Dedifferentiated amniotic fluid mesenchymal stem cell (primary cell): ENCODE results near the gene PLPP4.

Source experiments
- DNase-seq: peaks from one replicate; pipeline ENCODE4 v3.0.0-alpha.2; 2016; ENCODE audit errors: extremely low spot score

Gene PLPP4

GRCh38 chr10:120456626-120457430, at the start of gene PLPP4:
Gene PLPP4 (plus strand): TSS chr10:120457227. CDS start chr10:120457306, 79 bp downstream.
- no peak for DNase-seq

DNA sequence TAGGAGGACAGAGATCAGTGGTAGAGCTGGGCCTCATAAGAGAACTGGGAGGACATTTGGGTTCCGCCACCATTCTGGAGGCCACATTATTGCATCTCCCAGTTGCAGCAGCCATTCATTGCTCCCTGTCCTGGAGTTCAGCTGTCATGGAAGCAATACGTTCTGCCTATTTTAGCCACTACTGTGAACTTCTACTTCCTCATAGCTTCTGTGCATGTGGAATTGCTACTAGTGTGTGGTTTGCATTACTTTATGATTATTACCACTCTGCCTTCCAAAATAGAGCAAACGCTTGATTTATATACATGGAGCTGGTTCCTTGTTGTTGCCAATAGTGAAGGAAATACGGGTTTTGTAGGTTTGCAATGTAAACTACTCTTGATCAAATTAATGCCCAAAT, 47.2 kb upstream of the PLPP4 start:
- DNase-seq: no peak

DNA sequence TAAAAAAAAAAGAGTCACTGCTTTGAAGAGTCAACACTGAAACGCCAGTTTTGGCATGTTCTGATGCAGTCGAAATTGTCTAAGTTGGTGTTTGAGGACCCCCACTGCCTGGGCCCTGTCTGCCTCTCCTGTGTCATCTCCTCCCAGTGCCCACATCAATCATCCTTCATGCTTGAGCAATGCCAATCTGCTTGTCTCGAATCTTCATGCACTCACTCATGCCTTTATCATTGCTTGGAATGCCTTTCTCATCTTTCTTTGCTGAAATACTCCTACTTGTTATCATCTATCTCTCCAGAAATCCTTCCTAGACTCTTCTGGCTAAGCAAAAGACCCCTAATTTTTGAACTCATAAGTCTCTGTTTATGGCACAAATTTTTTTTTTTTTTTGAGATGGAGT, 42.1 kb upstream of the PLPP4 start:
- no peak for DNase-seq

- peak; percentile 54 for DNase-seq
These were observed 41.2 kb upstream of the PLPP4 start for GRCh38 chr10:120415709-120416330.

DNA sequence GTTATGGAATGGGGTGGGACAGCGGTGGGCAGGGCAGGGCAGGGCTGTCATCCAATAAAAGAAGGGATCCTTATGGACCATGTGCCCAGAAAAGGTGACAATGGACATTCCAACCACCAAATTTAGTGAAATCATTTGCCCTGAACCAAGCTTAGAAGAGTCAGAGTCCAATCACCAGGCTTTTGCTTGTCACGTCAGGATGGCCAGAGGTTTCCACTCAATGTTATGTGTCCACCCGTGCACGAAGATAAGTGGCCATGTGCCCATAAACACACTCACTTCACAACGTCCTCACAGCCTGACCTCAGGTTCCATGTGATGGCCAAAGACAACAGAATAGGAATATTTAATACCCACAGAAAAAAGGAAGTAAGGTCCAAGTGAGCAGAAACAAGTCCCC, 36.6 kb upstream of the PLPP4 start:
- DNase-seq: no peak

GRCh38 chr10:120421250-120421649, 35.8 kb upstream of the PLPP4 start:
- no peak for DNase-seq

DNA sequence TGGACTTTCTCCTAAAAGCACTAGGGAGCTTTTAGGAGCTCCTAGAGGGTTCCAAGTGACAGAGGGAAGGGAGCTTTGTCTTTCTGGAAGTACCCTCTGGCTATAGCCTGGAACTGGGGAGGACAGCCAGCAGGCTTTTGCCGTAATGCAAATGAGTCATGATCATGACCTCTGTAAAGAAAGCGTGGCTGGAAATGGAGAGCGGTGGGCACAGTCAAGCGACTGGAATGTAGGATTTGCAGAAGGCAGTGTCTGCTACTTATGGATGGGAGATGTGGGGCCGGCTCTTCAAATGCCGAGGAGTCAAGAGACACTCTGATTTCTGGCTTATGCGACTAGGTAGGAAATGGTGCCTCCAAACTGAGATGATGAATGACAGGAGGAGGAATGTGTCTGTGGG, 34.6 kb upstream of the PLPP4 start:
- peak; percentile 76 for DNase-seq

- DNase-seq: peak; percentile 57
These were observed 33.4 kb upstream of the PLPP4 start for GRCh38 chr10:120423431-120424197.

DNA sequence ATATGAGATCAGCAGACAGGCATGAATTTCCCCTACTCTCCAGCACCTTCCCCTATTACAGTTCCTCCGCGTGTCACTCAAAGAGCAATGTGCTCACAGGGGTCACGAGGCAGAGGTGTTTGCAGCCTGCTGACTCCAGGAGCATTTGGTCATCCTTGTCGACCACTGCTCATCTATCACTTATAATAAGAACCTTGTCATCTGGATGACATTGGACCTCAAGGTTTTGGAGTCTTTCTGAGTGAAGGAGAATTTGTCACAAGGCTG, 32.9 kb upstream of the PLPP4 start:
- no peak for DNase-seq

GRCh38 chr10:120426306-120426705, 30.7 kb upstream of the PLPP4 start:
- no peak for DNase-seq

DNA sequence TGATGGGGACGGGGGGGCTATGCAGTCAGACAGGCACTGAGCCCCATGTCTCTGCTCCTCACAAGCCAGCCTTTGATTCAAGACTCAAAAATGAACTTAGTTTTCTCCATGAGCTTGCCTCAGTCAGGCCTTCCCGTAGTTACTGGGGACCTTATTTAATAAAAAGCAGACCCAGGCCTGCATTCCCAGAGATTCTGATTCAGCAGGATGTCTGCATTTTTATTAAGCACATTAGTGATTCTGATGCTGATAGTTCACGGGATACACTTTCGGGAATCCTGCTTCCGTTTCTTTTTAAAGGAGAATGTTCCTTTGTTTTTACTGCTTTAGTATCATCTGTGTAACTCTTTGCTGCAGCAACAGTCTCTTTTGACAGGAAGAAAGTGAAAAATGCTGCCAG, 28.3 kb upstream of the PLPP4 start:
- no peak for DNase-seq

- no peak for DNase-seq
These were observed 27.6 kb upstream of the PLPP4 start for GRCh38 chr10:120429395-120429794.

DNA sequence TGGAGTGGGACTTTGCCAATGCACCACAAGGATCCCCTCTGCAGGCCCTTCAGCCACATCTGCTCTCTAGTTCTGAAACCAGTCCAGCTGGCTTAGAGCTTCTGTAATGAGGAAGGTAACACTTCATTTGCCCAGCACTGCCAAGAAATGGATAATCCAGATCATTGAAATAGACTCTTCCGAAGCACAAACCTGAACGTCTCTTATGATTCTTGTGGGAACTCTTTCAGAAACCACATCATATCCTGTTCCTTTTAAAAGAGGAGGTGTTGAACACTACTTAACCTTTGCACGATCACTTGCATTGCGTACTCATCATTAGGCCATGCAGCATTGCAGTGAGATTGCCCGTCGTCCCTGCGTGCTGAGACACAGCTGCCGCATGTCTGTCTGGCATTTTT, 25.8 kb upstream of the PLPP4 start:
- no peak for DNase-seq

DNA sequence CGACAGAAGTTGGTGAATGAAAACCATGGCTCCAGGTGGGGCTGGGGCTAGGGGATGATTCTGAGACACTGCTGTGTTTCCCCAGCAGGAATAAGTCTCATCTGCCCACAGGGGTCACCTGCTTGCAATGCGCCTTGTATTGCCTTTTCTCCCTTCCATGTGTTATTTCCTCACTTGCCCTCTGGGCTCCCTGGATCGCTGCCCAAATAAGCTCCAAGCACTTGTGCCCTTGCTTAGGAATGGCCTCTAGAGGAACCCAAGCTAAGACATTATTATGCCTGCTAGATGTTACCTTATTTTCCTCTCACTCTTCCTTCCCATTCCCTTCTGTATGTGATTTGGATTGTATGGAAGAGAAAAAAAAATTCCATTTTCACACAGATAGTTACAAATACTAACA, 24.8 kb upstream of the PLPP4 start:
- DNase-seq: no peak

DNA sequence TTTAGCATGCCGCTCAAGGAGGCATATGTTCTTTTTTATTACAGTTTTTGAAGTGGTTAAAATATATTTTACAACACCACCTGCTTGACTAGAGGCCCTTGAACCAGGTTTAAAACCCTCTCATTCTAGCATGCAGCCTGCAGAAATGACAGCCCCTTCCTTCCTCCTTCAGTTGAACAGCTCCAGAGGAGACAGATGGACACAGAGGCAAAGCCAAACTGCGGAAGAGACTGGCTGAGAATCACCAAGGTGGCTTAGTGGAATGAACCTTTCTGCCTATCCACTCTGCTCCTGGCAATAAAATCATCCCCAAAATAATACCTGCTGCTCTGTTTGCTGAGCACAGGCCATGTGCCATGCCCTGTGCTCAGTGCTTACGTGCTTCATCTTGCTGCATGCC, 23.9 kb upstream of the PLPP4 start:
- DNase-seq: no peak

GRCh38 chr10:120436439-120437112, 20.5 kb upstream of the PLPP4 start:
- no peak for DNase-seq

GRCh38 chr10:120437541-120437940, 19.5 kb upstream of the PLPP4 start:
- no peak for DNase-seq

DNA sequence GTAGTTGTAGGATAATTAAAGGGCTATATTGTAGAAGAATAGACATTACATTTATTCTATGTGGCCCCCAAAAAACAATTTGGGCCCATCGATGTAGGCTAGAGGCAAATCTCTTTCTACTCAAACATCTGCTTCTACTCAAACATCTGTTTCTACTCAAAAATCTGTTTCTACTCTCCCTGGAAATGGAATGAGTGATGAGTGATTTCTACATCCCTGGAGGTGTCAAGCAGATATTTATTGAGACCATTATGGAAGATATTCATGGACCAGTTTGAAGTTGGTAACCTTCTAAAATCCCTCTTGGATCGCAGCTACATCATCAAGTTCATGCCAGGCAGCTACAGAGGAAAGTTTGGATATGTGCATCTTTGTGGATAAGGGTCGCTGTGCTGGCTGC, 5.1 kb upstream of the PLPP4 start:
- DNase-seq: no peak

DNA sequence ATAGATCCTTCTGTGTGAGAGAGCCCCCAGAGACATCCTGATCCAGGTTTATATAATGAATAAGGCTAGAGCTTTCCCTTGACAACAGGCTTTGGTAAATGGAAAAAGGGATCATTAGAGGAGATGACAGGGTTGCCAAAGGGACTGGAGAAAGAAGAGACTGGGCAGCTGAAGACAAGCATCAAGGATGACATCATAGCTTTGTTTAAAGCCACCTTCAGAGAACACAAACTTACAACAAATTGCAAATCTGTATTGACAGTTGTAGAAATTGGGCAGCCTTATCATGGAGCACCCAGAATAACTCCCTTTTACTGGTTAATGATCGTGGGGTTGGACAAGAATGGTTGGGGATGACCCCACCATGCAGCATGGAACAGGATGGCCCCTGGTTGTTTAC, 3.7 kb upstream of the PLPP4 start:
- DNase-seq: no peak

GRCh38 chr10:120453886-120454285, 3.1 kb upstream of the PLPP4 start:
- no peak for DNase-seq

- DNase-seq: no peak
These were observed 2.0 kb upstream of the PLPP4 start for GRCh38 chr10:120455004-120455403.

DNA sequence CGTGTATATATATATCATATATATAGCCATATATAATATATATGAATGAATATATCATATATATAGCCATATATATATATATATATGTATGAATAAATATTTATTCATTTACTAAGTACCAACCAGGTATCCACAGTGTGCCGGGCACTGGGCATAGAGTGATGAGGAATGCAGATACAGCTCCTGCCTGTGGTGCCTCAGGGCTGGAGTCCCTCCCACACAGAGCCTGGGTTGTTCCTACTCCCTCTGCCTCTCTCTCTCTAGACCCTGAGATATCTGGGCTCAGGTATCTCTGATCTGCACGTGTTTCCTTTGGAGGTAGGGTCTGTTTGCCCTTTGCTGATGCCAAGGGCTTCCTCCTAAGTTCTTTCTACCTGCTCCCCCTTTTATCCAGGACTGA, 1.4 kb upstream of the PLPP4 start:
- DNase-seq: no peak
